ENCODE results near the gene ABCC4.

- TF ChIP-seq, protein P1, sequence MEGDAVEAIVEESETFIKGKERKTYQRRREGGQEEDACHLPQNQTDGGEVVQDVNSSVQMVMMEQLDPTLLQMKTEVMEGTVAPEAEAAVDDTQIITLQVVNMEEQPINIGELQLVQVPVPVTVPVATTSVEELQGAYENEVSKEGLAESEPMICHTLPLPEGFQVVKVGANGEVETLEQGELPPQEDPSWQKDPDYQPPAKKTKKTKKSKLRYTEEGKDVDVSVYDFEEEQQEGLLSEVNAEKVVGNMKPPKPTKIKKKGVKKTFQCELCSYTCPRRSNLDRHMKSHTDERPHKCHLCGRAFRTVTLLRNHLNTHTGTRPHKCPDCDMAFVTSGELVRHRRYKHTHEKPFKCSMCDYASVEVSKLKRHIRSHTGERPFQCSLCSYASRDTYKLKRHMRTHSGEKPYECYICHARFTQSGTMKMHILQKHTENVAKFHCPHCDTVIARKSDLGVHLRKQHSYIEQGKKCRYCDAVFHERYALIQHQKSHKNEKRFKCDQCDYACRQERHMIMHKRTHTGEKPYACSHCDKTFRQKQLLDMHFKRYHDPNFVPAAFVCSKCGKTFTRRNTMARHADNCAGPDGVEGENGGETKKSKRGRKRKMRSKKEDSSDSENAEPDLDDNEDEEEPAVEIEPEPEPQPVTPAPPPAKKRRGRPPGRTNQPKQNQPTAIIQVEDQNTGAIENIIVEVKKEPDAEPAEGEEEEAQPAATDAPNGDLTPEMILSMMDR (IDR thresholded peaks at IDR 0.05 in 8 of 11, conservative IDR thresholded peaks at IDR 0.05 in 3 of 11): no peak
- TF ChIP-seq POLR2A (IDR thresholded peaks at IDR 0.05): no peak
These were observed 281.4 kb downstream of the ABCC4 start for GRCh38 chr13:95019886-95020285.

All from spleen (tissue), 7 donors.